Metanephros (tissue), 1 donor: ENCODE measurements around the gene SULT1A2. TPM values are rescaled to one million over a fixed set of nuclear protein-coding genes. Genes with fewer than 3 reads are reported as not detected.

Source experiments
- total RNA-seq: library from RNA; depleted of rRNA; stranded (reverse); fragments of >200 nt; gene quantifications from one replicate; pipeline ENCODE4 v1.2.3, GENCODE V29; 2014

SULT1A2 gene
- 0.47 TPM for total RNA-seq

GRCh38 chr16:28596840-28597691 is at the start of gene SULT1A2:
Gene SULT1A2, minus strand, starts transcription at chr16:28597050. Its CDS starts 1,120 bp downstream, at chr16:28595930.

GRCh38 chr16:28637765-28638164 is 40.9 kb upstream of the SULT1A2 start, which contains the start of gene NPIPB8:
Gene NPIPB8, plus strand, starts transcription at chr16:28638065. Its CDS starts 296 bp downstream, at chr16:28638361.

GRCh38 chr16:28609631-28610594 is 13.1 kb upstream of the SULT1A2 start, which contains the start of gene SULT1A1:
Gene SULT1A1, minus strand, starts transcription at chr16:28610044. Its CDS starts 1,189 bp downstream, at chr16:28608855.

GRCh38 chr16:28553776-28554633 is 42.8 kb downstream of the SULT1A2 start, which contains the start of gene SGF29:
Gene SGF29, plus strand, starts transcription at chr16:28553920. Its CDS starts 27,150 bp downstream, at chr16:28581070.

Other genes with a start within 250 kb of the SULT1A2 start
- 2.4 TPM for gene NPIPB6, start 233.5 kb downstream of the SULT1A2 start, total RNA-seq
- gene EIF3CL, start 193.2 kb downstream of the SULT1A2 start, total RNA-seq: 153 TPM
- not detected for gene NPIPB7, start 124.7 kb downstream of the SULT1A2 start, total RNA-seq
- 24.5 TPM for gene CLN3, start 105.0 kb downstream of the SULT1A2 start, total RNA-seq
- gene APOBR, start 102.4 kb downstream of the SULT1A2 start, total RNA-seq: 3.3 TPM
- not detected for gene IL27, start 90.2 kb downstream of the SULT1A2 start, total RNA-seq
- 4.1 TPM for gene NUPR1, start 58.1 kb downstream of the SULT1A2 start, total RNA-seq
- 18.4 TPM for gene SGF29, start 43.1 kb downstream of the SULT1A2 start, total RNA-seq
- gene SULT1A1, start 13.0 kb upstream of the SULT1A2 start, total RNA-seq: 31.4 TPM
- gene NPIPB8, start 41.0 kb upstream of the SULT1A2 start, total RNA-seq: 0.70 TPM
- 279 TPM for gene EIF3C, start 114.4 kb upstream of the SULT1A2 start, total RNA-seq
- 2.9 TPM for gene NPIPB9, start 154.7 kb upstream of the SULT1A2 start, total RNA-seq
- gene ATXN2L, start 225.9 kb upstream of the SULT1A2 start, total RNA-seq: 57.9 TPM
- gene TUFM, start 249.3 kb upstream of the SULT1A2 start, total RNA-seq: 134 TPM